ENCODE results near the gene RMC1.
"Not testable (repeated sequence)": the region's sequence is repeated elsewhere in the genome, so short reads cannot be mapped to it uniquely, and the experiment has no call there.

RMC1 gene

DNA sequence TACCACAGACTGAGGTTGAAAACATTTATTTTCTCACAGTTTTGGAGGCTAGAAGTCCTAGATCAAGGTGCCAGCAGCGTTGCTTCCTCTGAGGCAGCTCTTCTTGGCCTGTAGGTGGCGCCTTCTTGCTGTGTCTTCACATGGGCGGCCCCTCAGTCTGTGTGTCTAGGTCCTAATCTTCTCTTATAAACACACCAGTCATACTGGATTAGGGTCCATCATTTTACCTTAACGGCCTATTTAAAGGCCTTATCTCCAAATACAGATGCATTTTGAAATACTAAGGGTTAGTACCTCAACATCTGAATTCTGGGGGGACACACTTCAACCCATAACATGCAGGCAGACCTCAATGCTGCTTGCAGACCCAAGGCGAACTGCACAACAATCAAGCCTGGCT is 4.4 kb upstream of the RMC1 start:
- DNase-seq: peak; percentile 35

DNA sequence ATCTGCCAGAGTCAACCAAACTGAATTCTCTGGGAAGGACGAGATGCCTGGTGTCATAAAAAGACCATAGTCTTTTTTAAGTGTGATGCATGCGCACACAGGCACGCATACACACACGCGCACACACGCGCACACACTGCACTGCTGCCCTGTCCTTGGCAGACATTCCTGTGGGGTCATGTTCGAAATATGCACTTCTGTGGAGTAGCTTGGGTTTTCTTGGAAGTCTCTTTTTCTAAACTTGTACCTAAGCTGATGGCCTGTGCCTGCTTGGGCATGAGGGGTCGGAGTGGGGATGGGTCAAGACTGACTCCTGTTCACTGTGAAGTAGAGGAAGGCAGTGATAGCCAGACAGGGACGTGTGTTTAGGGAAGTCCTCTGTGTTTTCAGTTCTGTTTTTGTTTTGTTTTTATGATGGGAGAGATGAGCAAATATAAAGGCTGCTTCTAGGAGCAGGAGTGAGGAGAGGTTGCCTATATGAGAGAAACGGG is 4.0 kb upstream of the RMC1 start:
- no peak for DNase-seq

GRCh38 chr18:23501626-23502025 is 1.7 kb upstream of the RMC1 start:
- DNase-seq: no peak

GRCh38 chr18:23502516-23503037 is 734 bp upstream of the RMC1 start:
- no peak for DNase-seq

DNA sequence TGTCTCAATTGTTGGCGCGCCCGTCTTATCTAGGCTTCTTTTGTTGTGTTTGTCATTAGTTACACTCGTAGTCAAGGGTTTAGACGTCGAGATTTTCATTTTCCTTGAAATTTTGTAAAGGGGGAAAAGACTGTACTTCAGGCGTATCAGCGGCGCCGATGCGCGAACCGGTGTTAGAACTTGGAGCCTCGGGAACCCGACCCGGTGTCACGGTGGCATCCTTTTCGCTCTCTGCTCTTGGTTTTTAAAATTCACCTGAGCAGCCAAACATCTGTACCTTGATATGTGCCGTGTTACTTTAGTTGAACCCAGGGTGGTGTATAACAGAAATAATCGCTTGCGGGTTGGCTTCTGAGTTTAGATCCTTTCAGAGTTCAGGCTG is 643 bp downstream of the RMC1 start:
- no peak for DNase-seq

DNA sequence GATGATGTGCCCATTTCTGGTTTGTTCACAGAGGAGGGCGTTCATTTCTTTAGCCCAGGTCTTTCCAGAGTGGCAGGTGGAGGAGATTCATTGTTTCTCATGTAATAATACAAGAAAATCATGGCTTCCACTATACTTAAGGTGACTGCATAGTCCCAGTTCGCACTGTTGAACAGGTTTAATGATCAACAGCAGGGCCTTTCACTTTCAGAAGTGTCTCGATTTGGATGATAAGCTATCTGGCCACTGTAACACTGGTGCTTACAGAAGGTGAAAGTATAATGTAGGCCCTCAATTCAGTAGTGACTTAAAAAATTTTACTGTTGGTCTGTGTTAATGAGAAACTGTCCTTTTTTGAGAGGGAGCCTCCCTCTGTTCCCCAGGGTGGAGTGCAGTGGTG is 1.4 kb downstream of the RMC1 start:
- no peak for DNase-seq

DNA sequence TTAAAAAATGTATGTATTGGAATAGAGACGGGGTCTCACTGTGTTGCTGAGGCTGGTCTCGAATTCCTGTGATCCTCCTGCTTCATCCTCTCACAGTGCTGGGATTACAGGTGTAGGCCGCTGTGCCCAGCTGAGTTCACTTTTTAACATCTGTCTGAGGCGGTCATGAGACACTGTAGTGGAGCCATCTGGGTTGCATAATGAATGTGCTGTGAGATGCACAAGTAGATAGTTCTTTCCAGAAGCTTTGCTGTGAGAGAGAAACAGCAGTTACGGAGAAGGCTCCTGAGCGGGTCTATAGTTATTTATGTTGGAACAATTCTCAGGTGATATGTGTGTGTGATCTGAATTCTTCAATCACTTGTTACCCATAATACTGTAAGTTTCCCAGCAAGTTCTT is 3.1 kb downstream of the RMC1 start:
- no peak for DNase-seq

DNA sequence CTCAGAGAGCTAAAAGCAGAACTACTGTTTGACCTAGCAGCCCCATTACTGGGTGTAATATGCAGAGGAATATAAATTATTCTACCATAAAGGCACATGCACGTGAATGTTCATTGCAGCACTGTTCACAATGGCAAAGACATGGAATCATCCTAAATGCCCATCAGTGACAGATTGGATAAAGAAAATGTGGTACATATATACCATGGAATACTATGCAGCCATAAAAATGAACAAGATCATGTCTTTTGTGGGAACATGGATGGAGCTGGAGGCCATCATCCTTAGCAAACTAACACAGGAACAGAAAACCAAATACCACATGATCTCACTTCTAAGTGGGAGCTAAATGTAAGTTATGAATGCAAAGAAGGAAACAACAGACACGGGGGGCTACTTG is 7.6 kb downstream of the RMC1 start:
- DNase-seq: not testable (repeated sequence)

DNA sequence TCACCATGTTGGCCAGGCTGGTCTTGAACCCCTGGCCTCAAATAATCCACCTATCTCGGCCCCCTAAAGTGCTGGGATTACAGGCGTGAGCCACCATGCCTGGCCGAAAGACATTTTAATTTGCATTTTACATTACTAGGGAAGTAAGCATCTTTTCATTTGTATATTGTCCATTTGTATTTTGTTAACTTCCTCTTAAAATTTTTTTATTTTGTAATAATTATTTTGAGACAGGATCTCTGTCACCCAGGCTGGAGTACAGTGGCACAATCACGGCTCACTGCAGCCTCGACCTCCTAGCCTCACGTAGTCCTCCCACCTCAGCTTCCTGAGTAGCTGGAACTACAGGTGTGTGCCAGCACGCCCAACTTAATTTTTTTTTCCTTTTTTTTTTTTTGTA is 8.9 kb downstream of the RMC1 start:
- not testable (repeated sequence) for DNase-seq

- DNase-seq: no peak
Observed at GRCh38 chr18:23512641-23513040, 9.3 kb downstream of the RMC1 start.

GRCh38 chr18:23515911-23516546 is 12.7 kb downstream of the RMC1 start:
- DNase-seq: peak; percentile 56

- no peak for DNase-seq
Observed at GRCh38 chr18:23519734-23520133, 16.4 kb downstream of the RMC1 start.

DNA sequence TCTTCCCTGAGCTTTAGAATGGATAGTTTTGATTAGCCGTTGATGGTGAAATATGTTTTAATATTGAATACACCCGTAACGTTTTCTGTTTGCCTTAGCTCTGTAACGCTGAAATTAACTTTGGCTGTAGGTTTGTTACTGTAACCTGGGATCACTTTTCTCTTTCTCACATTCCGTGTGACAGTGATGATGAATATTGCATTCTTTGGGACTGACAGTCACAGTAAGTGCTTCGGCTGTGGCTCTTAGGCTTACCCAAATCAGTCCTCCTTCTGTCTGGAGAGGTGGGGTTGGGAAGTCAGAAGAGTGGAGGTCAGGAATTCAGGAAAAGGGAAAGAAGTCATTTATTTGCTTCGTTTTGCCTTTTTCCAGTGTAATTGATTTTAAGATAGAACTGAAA is 18.0 kb downstream of the RMC1 start:
- no peak for DNase-seq

DNA sequence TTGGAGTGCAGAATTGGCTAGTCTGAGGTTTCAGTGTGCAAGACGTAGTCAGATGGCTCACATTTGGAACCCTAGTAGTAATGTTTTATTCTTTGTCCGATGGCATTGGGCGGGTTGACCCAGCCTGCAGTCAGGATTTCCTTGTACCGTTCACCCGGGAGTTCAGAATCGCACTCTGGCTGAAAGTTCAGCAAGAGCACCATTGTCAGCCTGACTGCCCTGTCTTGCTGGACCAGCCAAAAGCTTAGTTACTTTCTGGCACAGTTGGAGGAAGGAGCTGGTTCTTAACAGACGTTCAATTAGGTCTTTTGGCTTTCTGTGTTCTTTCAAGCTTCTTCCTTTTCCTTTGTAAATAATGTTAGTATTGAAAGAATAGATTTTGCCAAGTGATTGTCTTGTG is 18.6 kb downstream of the RMC1 start:
- no peak for DNase-seq

DNA sequence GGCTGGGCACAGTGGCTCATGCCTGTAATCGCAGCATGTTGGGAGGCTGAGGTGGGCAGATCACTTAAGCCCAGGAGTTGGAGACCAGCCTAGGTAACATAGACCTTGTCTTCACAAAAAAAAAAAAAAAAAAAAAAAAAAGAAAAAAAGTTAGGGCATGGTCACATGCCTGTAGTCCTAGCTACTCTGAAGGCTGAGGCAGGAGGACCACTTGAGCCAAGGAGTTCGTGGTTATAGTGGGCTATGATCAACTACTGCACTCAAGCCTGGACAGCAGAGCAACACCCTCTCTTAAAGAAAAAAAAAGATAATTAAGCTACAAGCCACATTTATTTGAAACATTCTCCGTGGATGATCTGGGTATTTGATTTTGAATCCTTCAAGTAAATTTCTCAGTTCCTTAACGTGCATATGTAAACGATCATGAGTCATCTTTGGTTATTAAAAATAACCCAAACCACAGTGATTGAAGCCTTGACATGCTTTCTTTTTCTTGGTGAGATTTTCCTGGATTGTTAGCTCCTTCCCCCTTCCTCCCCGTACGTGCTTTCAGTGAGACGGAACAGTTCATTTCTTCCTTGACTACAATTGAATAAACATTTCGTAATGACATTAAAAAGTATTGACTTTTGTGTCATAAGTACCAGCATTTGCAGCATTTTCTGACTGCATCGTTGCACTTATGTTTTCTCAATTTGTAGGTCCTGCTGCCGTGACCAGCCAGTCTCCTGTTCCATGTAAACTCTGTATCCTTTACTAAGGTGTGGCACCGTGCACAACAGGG is 20.3 kb downstream of the RMC1 start:
- no peak for DNase-seq

GRCh38 chr18:23524213-23524707 is 20.9 kb downstream of the RMC1 start:
- DNase-seq: no peak

DNA sequence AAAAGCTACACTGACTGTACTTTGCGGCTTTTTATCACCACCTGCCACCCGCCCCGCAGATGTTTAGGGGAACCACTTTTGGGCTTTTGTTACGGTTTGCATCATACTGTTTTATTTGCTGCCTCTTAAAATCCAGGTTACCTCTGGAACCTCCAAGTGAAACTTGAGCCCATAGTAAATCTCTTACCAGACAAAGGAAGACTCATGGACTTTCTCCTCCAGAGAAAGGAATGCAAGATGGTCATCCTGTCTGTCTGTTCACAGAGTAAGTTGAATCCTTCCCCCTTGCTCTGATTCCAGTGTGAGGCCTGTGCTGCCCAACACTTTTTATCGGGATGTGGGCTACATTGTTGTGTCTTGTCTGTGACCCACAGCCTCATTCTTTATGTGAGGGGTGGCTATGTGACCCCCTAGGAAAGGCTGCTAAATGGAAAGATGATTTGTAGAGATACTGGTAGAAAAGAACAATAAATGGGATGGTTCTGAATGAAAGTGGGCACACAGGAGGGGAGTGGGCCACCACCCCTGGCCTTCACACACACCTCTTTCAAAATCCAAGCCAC is 23.3 kb downstream of the RMC1 start:
- no peak for DNase-seq

- no peak for DNase-seq
Observed at GRCh38 chr18:23528580-23529472, 25.5 kb downstream of the RMC1 start.

DNA sequence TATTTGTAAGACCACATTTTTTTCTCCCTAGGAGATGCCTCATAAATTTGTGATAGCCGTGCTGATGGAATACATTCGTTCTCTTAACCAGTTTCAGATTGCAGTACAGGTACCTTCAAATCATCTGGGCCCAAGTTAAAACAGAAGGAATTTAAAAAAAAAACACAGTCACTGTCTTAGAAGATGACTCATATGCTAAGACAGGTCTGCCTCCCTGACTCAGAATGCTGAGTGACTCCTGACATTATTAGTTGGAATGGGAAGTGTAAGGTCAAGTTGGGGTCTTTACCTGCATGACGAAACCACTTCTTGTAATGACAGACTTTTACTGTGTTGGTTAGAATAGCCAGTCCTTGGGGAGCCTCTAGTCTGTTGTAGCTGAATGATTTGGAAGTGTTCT is 26.3 kb downstream of the RMC1 start:
- DNase-seq: no peak

DNA sequence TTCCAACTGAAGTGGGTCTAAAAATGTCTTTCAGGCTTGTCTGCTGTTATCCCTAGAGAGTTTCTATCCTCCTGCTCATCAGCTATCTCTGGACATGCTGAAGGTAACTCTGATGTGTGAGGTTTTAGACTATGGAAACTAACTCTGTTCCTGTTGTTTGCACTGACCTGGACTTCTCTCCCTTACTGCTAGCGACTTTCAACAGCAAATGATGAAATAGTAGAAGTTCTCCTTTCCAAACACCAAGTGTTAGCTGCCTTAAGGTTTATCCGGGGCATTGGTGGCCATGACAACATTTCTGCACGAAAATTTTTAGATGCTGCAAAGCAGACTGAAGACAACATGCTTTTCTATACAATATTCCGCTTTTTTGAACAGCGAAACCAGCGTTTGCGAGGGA is 26.9 kb downstream of the RMC1 start:
- DNase-seq: no peak

DNA sequence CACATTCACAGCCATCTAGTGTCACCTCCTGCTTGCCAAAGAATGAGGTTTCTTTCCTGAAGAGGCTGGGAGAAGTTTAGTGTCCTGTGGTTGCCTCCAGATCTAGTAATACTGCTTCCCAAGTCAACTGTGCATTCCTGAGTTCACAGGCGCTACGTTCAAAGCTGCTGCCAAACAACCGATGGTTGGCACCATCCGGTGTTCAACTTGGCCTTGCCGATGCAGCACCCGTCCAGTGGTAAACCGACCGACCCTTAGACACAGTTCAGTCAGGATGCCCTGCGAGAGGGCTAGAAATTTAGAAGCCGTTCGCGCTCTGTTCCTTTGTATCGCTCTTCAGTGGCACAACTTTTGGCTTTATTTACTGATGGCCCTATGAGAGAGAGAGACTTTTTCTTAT is 28.6 kb downstream of the RMC1 start:
- no peak for DNase-seq

GRCh38 chr18:23532848-23533247 is 29.5 kb downstream of the RMC1 start:
- DNase-seq: no peak

- DNase-seq: no peak
Observed at GRCh38 chr18:23534276-23534675, 31.0 kb downstream of the RMC1 start.

All from NCI-H774 (cell line).